Measurements from ENCODE around the gene FAM50B.

GRCh38 chr6:3895312-3895653 is 46.1 kb downstream of the FAM50B start:
- TF ChIP-seq CTCF (IDR thresholded peaks at IDR 0.05) = no peak
- TF ChIP-seq POLR2A (IDR thresholded peaks at IDR 0.05) = no peak

Measured in esophagus squamous epithelium (tissue), 4 donors.